Sigmoid colon (tissue), 7 donors: ENCODE measurements around the gene TMEM14C. TPM values are rescaled to one million over a fixed set of nuclear protein-coding genes. Genes with fewer than 3 reads are reported as not detected.

Source experiments
- DNase-seq: peaks from one replicate; pipeline ENCODE4 v3.0.0-alpha.2; 2019
- H3K27ac ChIP-seq, 4 donors: fragments of 200-600 bp; sonication (generic); one replicate each; pipeline ENCODE4 v1.5.1; 2016 to 2019; ENCODE audit warnings: mild to moderate bottlenecking in 1 of 4
- H3K27me3 ChIP-seq, 3 donors: fragments of 200-600 bp; sonication (generic); one replicate each; pipeline ENCODE4 v1.5.1; 2019; ENCODE audit warnings: mild to moderate bottlenecking in 1 of 3
- H3K36me3 ChIP-seq, 4 donors: fragments of 200-600 bp; sonication (generic); one replicate each; pipeline ENCODE4 v1.5.1; 2016 to 2019
- H3K4me1 ChIP-seq, 4 donors: fragments of 200-600 bp; sonication (generic); one replicate each; pipeline ENCODE4 v1.5.1; 2017 to 2019
- H3K4me3 ChIP-seq, 4 donors: fragments of 200-600 bp; sonication (generic); one replicate each; pipeline ENCODE4 v1.5.1; 2017 to 2019; ENCODE audit warnings: mild to moderate bottlenecking in 2 of 4, moderate library complexity in 1 of 4
- H3K9me3 ChIP-seq, 4 donors: fragments of 200-600 bp in 3 of 4; sonication (generic) in 3 of 4; one replicate each; pipeline versions ENCODE4 v1.5.1 to v1.6.1; 2013 to 2019
- CTCF ChIP-seq, 4 experiments: fragments of 450-650 bp in 3 of 4; fragments of 200-600 bp in 1 of 4; IDR thresholded peaks; one replicate each; pipeline ENCODE4 v1.5.1; 2016 to 2019; ENCODE audit warnings: antibody characterized with exemption in 4 of 4, mild to moderate bottlenecking in 3 of 4, moderate library complexity in 2 of 4
- EP300 ChIP-seq, 4 donors: sonication (generic); formaldehyde crosslinking; IDR thresholded peaks; one replicate each; pipeline ENCODE4 v1.6.1; 2017; ENCODE audit warnings: antibody characterized with exemption in 4 of 4
- POLR2A ChIP-seq, 2 donors: fragments of 450-650 bp; IDR thresholded peaks; one replicate each; pipeline ENCODE4 v1.6.1; 2016; ENCODE audit warnings: antibody characterized with exemption in 2 of 2, mild to moderate bottlenecking in 2 of 2, moderate library complexity in 2 of 2
- POLR2AphosphoS5 ChIP-seq, 4 donors: sonication (generic); formaldehyde crosslinking; IDR thresholded peaks; one replicate each; pipeline ENCODE4 v1.6.1; 2017; ENCODE audit warnings: antibody characterized with exemption in 4 of 4
- WGBS, 2 donors: extraction: QIAGEN DNeasy Blood & Tissue Kit; methylation state at CpG; one replicate each; pipeline ENCODE4 v1.1.7; 2013; 5-methylcytosine and 5-hydroxymethylcytosine counted together
- intact Hi-C: fragments of 100-400 bp; cut with DNase I; formaldehyde crosslinking; loops from one replicate; pipeline ENCODE4 v1.15.1; 2023
- polyA plus RNA-seq, 3 donors: library from polyadenylated mRNA; stranded (reverse); fragments of 200-250 nt; gene quantifications; one replicate each; pipeline ENCODE4 v1.2.3, GENCODE V29; 2013
- total RNA-seq, 4 donors: library from RNA; depleted of rRNA; stranded (reverse); fragments of >200 nt; gene quantifications; one replicate each; pipeline ENCODE4 v1.1.0, GENCODE V29; 2016
- donor health status: healthy with polysubstance abuse.
- donor health status: Bipolar disorder and iron deficiency.
- donor health status: healthy.

TMEM14C gene
- total and polyA plus RNA-seq, 7 donors, result 86.0 to 199 (median 130) TPM

GRCh38 chr6:10687582-10687981 is 35.3 kb upstream of the TMEM14C start:
- Histone ChIP-seq H3K36me3 (no peaks in the 10 kb centered on the region), H3K27me3 (peaks cover 0 to 5% (median 0%) of the 10 kb centered on the region in 3 donors), H3K9me3 (no peaks in the 10 kb centered on the region), H3K4me3 (no peak overlapping the region), H3K4me1 (peaks cover 0 to under 1% (median 0%) of the 10 kb centered on the region in 4 donors), H3K27ac (no peak overlapping the region)
- 36 to 44% methylated on average over 6 of the region's 6 CpGs for WGBS, 2 donors
- TF ChIP-seq EP300 (IDR thresholded peaks at IDR 0.05) (no peak), POLR2AphosphoS5 (IDR thresholded peaks at IDR 0.05) (no peak), CTCF (IDR thresholded peaks at IDR 0.05) (no peak), POLR2A (IDR thresholded peaks at IDR 0.05) (no peak)
- no peak for DNase-seq
- intact Hi-C loops, result no loop called here

- intact Hi-C loops, result loop anchor here (5.0 kb wide), 1 partner anchor 64 kb away; no protein-coding TSS in a partner anchor
Observed at GRCh38 chr6:10690651-10691445, 32.0 kb upstream of the TMEM14C start.

GRCh38 chr6:10692965-10693538 is 29.8 kb upstream of the TMEM14C start:
- intact Hi-C loops, result loop anchor here (5.0 kb wide), 1 partner anchor 66 kb away; no protein-coding TSS in a partner anchor
- WGBS, 2 donors, result 95 to 96% methylated on average over 8 of the region's 8 CpGs
- Histone ChIP-seq H3K27me3 (no peaks in the 10 kb centered on the region), H3K36me3 (peaks cover 0 to 10% (median 0%) of the 10 kb centered on the region in 4 donors), H3K4me1 (peaks cover 0 to 31% (median 27%) of the 10 kb centered on the region in 4 donors), H3K4me3 (peak overlapping the region in 3 of 4 donors; percentile 73 to 93 (median 74)), H3K9me3 (no peaks in the 10 kb centered on the region), H3K27ac (no peak overlapping the region)
- DNase-seq, result no peak
- TF ChIP-seq POLR2AphosphoS5 (IDR thresholded peaks at IDR 0.05) (no peak), POLR2A (IDR thresholded peaks at IDR 0.05) (no peak), EP300 (IDR thresholded peaks at IDR 0.05) (no peak), CTCF (IDR thresholded peaks at IDR 0.05) (no peak)

More at GRCh38 chr6:10690651-10691445, 32.0 kb upstream of the TMEM14C start:
- Histone ChIP-seq H3K27ac (no peak overlapping the region), H3K9me3 (no peaks in the 10 kb centered on the region), H3K27me3 (peaks cover 0 to 5% (median 0%) of the 10 kb centered on the region in 3 donors), H3K36me3 (no peaks in the 10 kb centered on the region), H3K4me3 (no peak overlapping the region), H3K4me1 (peaks cover 0 to 21% (median 17%) of the 10 kb centered on the region in 4 donors)
- no peak for DNase-seq
- TF ChIP-seq CTCF (IDR thresholded peaks at IDR 0.05) (no peak), POLR2A (IDR thresholded peaks at IDR 0.05) (no peak), POLR2AphosphoS5 (IDR thresholded peaks at IDR 0.05) (no peak), EP300 (IDR thresholded peaks at IDR 0.05) (no peak)
- WGBS, 2 donors, result 82% methylated on average over 15 of the region's 15 CpGs

DNA sequence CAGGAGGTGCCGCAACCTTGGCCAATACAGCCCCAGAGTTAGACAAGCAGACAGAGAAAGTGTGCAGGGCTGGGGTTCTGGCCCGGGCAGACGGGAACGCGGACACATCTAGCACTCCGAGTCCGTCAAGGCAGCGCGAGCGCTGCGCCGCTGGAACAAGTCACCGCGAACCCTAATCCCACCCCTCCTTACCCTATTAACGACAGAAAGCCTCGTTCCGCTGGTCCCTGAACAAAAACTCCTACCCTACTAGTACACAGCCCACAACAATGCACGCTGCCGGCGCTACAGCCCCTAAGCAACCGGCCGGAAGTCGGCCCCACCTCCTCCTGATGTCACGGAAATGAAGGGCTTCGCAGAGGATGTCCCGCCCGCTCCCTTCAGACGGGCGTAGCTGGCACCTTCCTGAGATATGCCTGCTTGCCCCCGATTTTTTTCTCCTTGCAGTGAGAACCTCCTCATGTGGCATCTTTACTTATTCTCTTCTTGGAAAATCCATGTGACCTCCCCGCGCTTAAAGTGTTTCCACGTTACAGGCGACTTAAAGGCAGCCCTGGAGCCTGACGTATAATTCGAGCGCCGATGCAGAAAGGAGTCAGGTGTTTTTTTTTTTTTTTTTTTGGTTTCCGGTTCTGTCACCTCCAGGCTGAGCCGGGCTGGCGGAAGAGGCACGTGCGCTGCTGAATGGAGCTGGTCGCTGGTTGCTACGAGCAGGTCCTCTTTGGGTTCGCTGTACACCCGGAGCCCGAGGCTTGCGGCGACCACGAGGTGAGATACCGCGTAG is 28.4 kb upstream of the TMEM14C start, which contains the start of the genes C6orf52 and PAK1IP1:
TSS of gene C6orf52 (minus strand) at position 315 of the 784 bp plus-strand sequence. CDS start 7,066 bp downstream, outside the sequence.
TSS of gene PAK1IP1 (plus strand) at position 671 of the 784 bp plus-strand sequence. CDS start at position 685, 14 bp downstream.
- peak; percentile 97 for DNase-seq
- Histone ChIP-seq H3K27me3 (no peaks in the 10 kb centered on the region), H3K9me3 (no peaks in the 10 kb centered on the region), H3K27ac (peak within 1 kb of the TSS; percentile 89 to 97 (median 90)), H3K4me3 (peak within 1 kb of the TSS; percentile 73 to 93 (median 78)), H3K4me1 (peaks cover 0 to 31% (median 27%) of the 10 kb centered on the region in 4 donors), H3K36me3 (peaks cover 0 to 24% (median 0%) of the 10 kb centered on the region in 4 donors)
- WGBS, 2 donors, result 0 to 1% methylated on average over 53 of the region's 53 CpGs
- no peak for TF ChIP-seq CTCF (IDR thresholded peaks at IDR 0.05)
- TF ChIP-seq POLR2AphosphoS5 (IDR thresholded peaks at IDR 0.05), result peak; percentile 96 to 99 (median 98)
- TF ChIP-seq EP300 (IDR thresholded peaks at IDR 0.05), result peak in 2 of 4 donors; percentile 6 to 38
- peak; percentile 92 to 93 for TF ChIP-seq POLR2A (IDR thresholded peaks at IDR 0.05)
- intact Hi-C loops, result loop anchor here (1.0 to 5.0 kb wide), 5 partner anchors 28 to 184 kb away; partner anchors contain the start of genes TMEM14B and TMEM14C
